GM23248 (cell line): ENCODE results near the gene SLC25A38. TPM values are rescaled to one million over a fixed set of nuclear protein-coding genes. Genes with fewer than 3 reads are reported as not detected.
"Not testable (repeated sequence)": the region's sequence is repeated elsewhere in the genome, so short reads cannot be mapped to it uniquely, and the experiment has no call there.

Experiments used
- DNase-seq: peaks from one replicate; pipeline ENCODE4 v3.0.0-alpha.2; 2015
- H2AFZ ChIP-seq: fragments of 200-600 bp; sonication (generic); 2 replicates; pipeline ENCODE4 v1.6.1; 2016; ENCODE audit warnings: antibody characterized with exemption
- H3F3A ChIP-seq: fragments of 200-600 bp; sonication (generic); 2 replicates; pipeline ENCODE4 v1.6.1; 2016; ENCODE audit warnings: mild to moderate bottlenecking, antibody characterized with exemption, mixed run types; ENCODE audit not compliant: insufficient read depth
- H3K27ac ChIP-seq: fragments of 200-600 bp; sonication (generic); 2 replicates; pipeline ENCODE4 v1.5.1; 2016; ENCODE audit warnings: mild to moderate bottlenecking
- H3K27me3 ChIP-seq: fragments of 200-600 bp; sonication (generic); replicated peaks from 2 replicates; pipeline ENCODE4 v1.6.1; 2016; ENCODE audit warnings: mild to moderate bottlenecking; ENCODE audit not compliant: insufficient read depth
- H3K36me3 ChIP-seq: fragments of 200-600 bp; sonication (generic); 2 replicates; pipeline ENCODE4 v1.6.1; 2016; ENCODE audit warnings: low read depth, mild to moderate bottlenecking
- H3K4me1 ChIP-seq: fragments of 200-600 bp; sonication (generic); 2 replicates; pipeline ENCODE4 v1.6.1; 2016; ENCODE audit warnings: mild to moderate bottlenecking; ENCODE audit not compliant: insufficient read depth
- H3K4me2 ChIP-seq: fragments of 200-600 bp; sonication (generic); one replicate; pipeline ENCODE4 v1.6.1; 2016; ENCODE audit warnings: mild to moderate bottlenecking; ENCODE audit not compliant: unreplicated experiment
- H3K4me3 ChIP-seq: fragments of 200-600 bp; sonication (generic); 2 replicates; pipeline ENCODE4 v1.5.1; 2016; ENCODE audit warnings: mild to moderate bottlenecking
- H3K79me2 ChIP-seq: fragments of 200-600 bp; sonication (generic); 2 replicates; pipeline ENCODE4 v1.6.1; 2016; ENCODE audit warnings: mild to moderate bottlenecking; ENCODE audit not compliant: insufficient read depth
- H3K9ac ChIP-seq: fragments of 200-600 bp; sonication (generic); 2 replicates; pipeline ENCODE4 v1.6.1; 2016; ENCODE audit warnings: mild to moderate bottlenecking
- H3K9me2 ChIP-seq: fragments of 200-600 bp; sonication (generic); 2 replicates; pipeline ENCODE4 v1.6.1; 2016; ENCODE audit warnings: mixed run types, mild to moderate bottlenecking, moderate library complexity; ENCODE audit not compliant: insufficient read depth
- H3K9me3 ChIP-seq: fragments of 200-600 bp; sonication (generic); one replicate; pipeline ENCODE4 v1.6.1; 2017; ENCODE audit warnings: low read depth
- H4K20me1 ChIP-seq: fragments of 200-600 bp; sonication (generic); 2 replicates; pipeline ENCODE4 v1.6.0; 2016; ENCODE audit not compliant: insufficient read depth
- EZH2 ChIP-seq: fragments of 200-600 bp; sonication (generic); IDR thresholded peaks from 2 replicates; pipeline ENCODE4 v1.6.1; 2018; ENCODE audit warnings: antibody characterized with exemption, mild to moderate bottlenecking; ENCODE audit not compliant: insufficient read depth, poor library complexity, severe bottlenecking
- EZH2phosphoT487 ChIP-seq: fragments of 200-600 bp; sonication (generic); IDR thresholded peaks from 2 replicates; pipeline ENCODE4 v1.6.1; 2018; ENCODE audit warnings: antibody characterized with exemption, moderate library complexity, mild to moderate bottlenecking, low read depth; ENCODE audit not compliant: insufficient read depth
- WGBS, 2 experiments: methylation state at CpG; one replicate each; pipeline ENCODE4 v1.1.6; 2015 to 2017; ENCODE audit warnings: low lambda C conversion rate in 2 of 2, low coverage in 1 of 2; ENCODE audit errors: missing lambda C conversion rate in 2 of 2; 5-methylcytosine and 5-hydroxymethylcytosine counted together
- in situ Hi-C: fragments of 300-500 bp; cut with MboI; formaldehyde crosslinking; loops from 2 replicates; pipeline ENCODE4 v1.15.0; 2020
- polyA plus RNA-seq: library from polyadenylated mRNA; unstranded; fragments of >200 nt; fragmentation: Nextera tagmentation; extraction: Ambion mirVana; gene quantifications from 2 replicates; pipeline ENCODE4 v1.2.1, GENCODE V29; 2016
- total RNA-seq: library from RNA; depleted of rRNA; stranded (reverse); fragments of >200 nt; shearing (Covaris generic); gene quantifications from 2 replicates; pipeline ENCODE4 v1.2.3, GENCODE V29; 2014

The SLC25A38 gene
- total and polyA plus RNA-seq, 2 experiments from 2014 or later, result 23.9 to 40.1 TPM

GRCh38 chr3:39410893-39411292 is 27.7 kb downstream of the SLC25A38 start:
- DNase-seq, result no peak
- H3K4me2 ChIP-seq, result no peak overlapping the region
- peaks cover 7% of the 10 kb centered on the region; the same call in 1 of the 2 replicates for H4K20me1 ChIP-seq
- peaks cover 62% of the 10 kb centered on the region for H3K36me3 ChIP-seq
- no peak for TF ChIP-seq EZH2phosphoT487
- TF ChIP-seq EZH2, result no peak
- H3K4me1 ChIP-seq, result peaks cover 27% of the 10 kb centered on the region
- 90 to 97% methylated on average over 7 of the region's 7 CpGs for WGBS, 2 experiments
- H3K27ac ChIP-seq, result no peak overlapping the region
- no peaks in the 10 kb centered on the region for H3K27me3 ChIP-seq
- H3K9me2 ChIP-seq, result no peaks in the 10 kb centered on the region
- no peak overlapping the region for H3K9ac ChIP-seq
- in situ Hi-C loops, result no loop called here
- H3K79me2 ChIP-seq, result peaks cover 41% of the 10 kb centered on the region
- H3F3A ChIP-seq, result peaks cover 84% of the 10 kb centered on the region
- no peak overlapping the region for H3K4me3 ChIP-seq
- no peaks in the 10 kb centered on the region for H3K9me3 ChIP-seq
- H2AFZ ChIP-seq, result no peak overlapping the region

GRCh38 chr3:39412668-39413260 is 29.6 kb downstream of the SLC25A38 start:
- Histone ChIP-seq H3K4me3 (no peak overlapping the region), H4K20me1 (peaks cover 7% of the 10 kb centered on the region; the same call in 1 of the 2 replicates), H3K27me3 (no peaks in the 10 kb centered on the region), H3K79me2 (peaks cover 29% of the 10 kb centered on the region), H3K9me3 (no peaks in the 10 kb centered on the region), H3K9me2 (no peaks in the 10 kb centered on the region), H3F3A (peaks cover 86% of the 10 kb centered on the region), H3K4me2 (no peak overlapping the region), H2AFZ (no peak overlapping the region), H3K9ac (no peak overlapping the region; the same call in 1 of the 2 replicates), H3K36me3 (peaks cover 60% of the 10 kb centered on the region), H3K27ac (no peak overlapping the region), H3K4me1 (peaks cover 26% of the 10 kb centered on the region)
- WGBS, 2 experiments, result 81 to 83% methylated on average over 9 of the region's 9 CpGs
- TF ChIP-seq EZH2phosphoT487 (no peak), EZH2 (no peak)
- no peak for DNase-seq
- in situ Hi-C loops, result no loop called here

GRCh38 chr3:39413691-39414420 is 30.7 kb downstream of the SLC25A38 start:
- WGBS, 2 experiments, result 72% methylated on average over 6 of the region's 6 CpGs
- no peak overlapping the region for H3K4me3 ChIP-seq
- H3K27me3 ChIP-seq, result no peaks in the 10 kb centered on the region
- peaks cover 15% of the 10 kb centered on the region for H3K4me1 ChIP-seq
- TF ChIP-seq EZH2phosphoT487 (no peak), EZH2 (no peak)
- H3K36me3 ChIP-seq, result peaks cover 52% of the 10 kb centered on the region
- 0 out of 2 replicates have a peak overlapping the region, but pooled peaks have one; percentile 17 for H3K9ac ChIP-seq
- H4K20me1 ChIP-seq, result peaks cover 7% of the 10 kb centered on the region; the same call in 1 of the 2 replicates
- no peaks in the 10 kb centered on the region for H3K9me2 ChIP-seq
- H3F3A ChIP-seq, result peaks cover 76% of the 10 kb centered on the region
- no peak overlapping the region for H3K4me2 ChIP-seq
- peak; percentile 23 for DNase-seq
- in situ Hi-C loops, result no loop called here
- no peak overlapping the region; the same call in 1 of the 2 replicates for H3K27ac ChIP-seq
- H3K9me3 ChIP-seq, result no peaks in the 10 kb centered on the region
- peaks cover 18% of the 10 kb centered on the region for H3K79me2 ChIP-seq
- no peak overlapping the region for H2AFZ ChIP-seq

GRCh38 chr3:39414421-39414907 is 31.3 kb downstream of the SLC25A38 start:
- Histone ChIP-seq H3K4me3 (no peak overlapping the region), H4K20me1 (peaks cover 7% of the 10 kb centered on the region; the same call in 1 of the 2 replicates), H2AFZ (no peak overlapping the region), H3K9ac (0 out of 2 replicates have a peak overlapping the region, but pooled peaks have one; percentile 10), H3K36me3 (peaks cover 46% of the 10 kb centered on the region), H3K79me2 (peaks cover 12% of the 10 kb centered on the region), H3F3A (peaks cover 72% of the 10 kb centered on the region), H3K9me2 (no peaks in the 10 kb centered on the region), H3K4me2 (no peak overlapping the region), H3K27ac (no peak overlapping the region), H3K4me1 (peaks cover 10% of the 10 kb centered on the region), H3K9me3 (no peaks in the 10 kb centered on the region), H3K27me3 (no peaks in the 10 kb centered on the region)
- 73 to 77% methylated on average over 2 of the region's 2 CpGs for WGBS, 2 experiments
- peak; percentile 29 for DNase-seq
- in situ Hi-C loops, result no loop called here
- TF ChIP-seq EZH2, result no peak
- TF ChIP-seq EZH2phosphoT487, result no peak

GRCh38 chr3:39415302-39415701 is 32.1 kb downstream of the SLC25A38 start:
- H3K9me2 ChIP-seq, H3K4me3 ChIP-seq, DNase-seq, H2AFZ ChIP-seq, H3K27me3 ChIP-seq, H3K4me1 ChIP-seq, H3K79me2 ChIP-seq, H4K20me1 ChIP-seq, H3K4me2 ChIP-seq, H3K9ac ChIP-seq, H3K27ac ChIP-seq, H3K9me3 ChIP-seq, in situ Hi-C loops: not testable (repeated sequence)
- Histone ChIP-seq H3K36me3 (peaks cover 38% of the 10 kb centered on the region), H3F3A (peaks cover 64% of the 10 kb centered on the region)
- 78 to 79% methylated on average over 3 of the region's 3 CpGs for WGBS, 2 experiments
